GM18498 (cell line): ENCODE data around the gene CPNE6.

Experiments
- ATAC-seq: cut with Tn5 transposase; IDR thresholded peaks from one replicate; pipeline ENCODE4 v1.9.1; 2021; ENCODE audit warnings: mild to moderate bottlenecking, moderate library complexity; ENCODE audit not compliant: unreplicated experiment

The CPNE6 gene

GRCh38 chr14:24068711-24069410 lies 2.5 kb upstream of the CPNE6 start:
- ATAC-seq: no peak

GRCh38 chr14:24069411-24069735 lies 2.0 kb upstream of the CPNE6 start:
- no peak for ATAC-seq

GRCh38 chr14:24070285-24071143 lies 848 bp upstream of the CPNE6 start:
- ATAC-seq: no peak

GRCh38 chr14:24071836-24072430 lies 571 bp downstream of the CPNE6 start:
- ATAC-seq: no peak

- no peak for ATAC-seq
Measured at GRCh38 chr14:24072436-24072835, 1.1 kb downstream of the CPNE6 start.

- ATAC-seq: no peak
Measured at GRCh38 chr14:24072881-24073877, 1.8 kb downstream of the CPNE6 start.

- no peak for ATAC-seq
Measured at GRCh38 chr14:24074625-24075484, 3.5 kb downstream of the CPNE6 start.

GRCh38 chr14:24075485-24076301 lies 4.3 kb downstream of the CPNE6 start:
- no peak for ATAC-seq

- ATAC-seq: no peak
Measured at GRCh38 chr14:24076302-24076601, 4.9 kb downstream of the CPNE6 start.

GRCh38 chr14:24077086-24077485 lies 5.7 kb downstream of the CPNE6 start:
- ATAC-seq: no peak

GRCh38 chr14:24078146-24078545 lies 6.8 kb downstream of the CPNE6 start:
- ATAC-seq: no peak

- no peak for ATAC-seq
Measured at GRCh38 chr14:24079491-24080141, 8.3 kb downstream of the CPNE6 start.

GRCh38 chr14:24080142-24080530 lies 8.8 kb downstream of the CPNE6 start:
- no peak for ATAC-seq

- peak; percentile 88 for ATAC-seq
Measured at GRCh38 chr14:24080888-24081738, 9.8 kb downstream of the CPNE6 start.

GRCh38 chr14:24081739-24082211 lies 10.4 kb downstream of the CPNE6 start:
- ATAC-seq: no peak

- ATAC-seq: no peak
Measured at GRCh38 chr14:24082411-24083080, 11.2 kb downstream of the CPNE6 start.

GRCh38 chr14:24083462-24083861 lies 12.1 kb downstream of the CPNE6 start:
- no peak for ATAC-seq
